Endothelial cell of umbilical vein (primary cell): ENCODE data around the gene COL18A1. TPM values are rescaled to one million over a fixed set of nuclear protein-coding genes. Genes with fewer than 3 reads are reported as not detected.

Experiments
- BruUV-seq: library from RNA; stranded (reverse); fragments of 400-500 nt; replicated peaks from 2 replicates; lab custom pipeline; 2021; lab: Mats Ljungman, UMichigan
- CTCF ChIA-PET: fragments of 300-600, 350-600 bp; sonication (Branson Sonifier 250); formaldehyde crosslinking; loops from one replicate; lab custom pipeline; 2021; ENCODE audit warnings: antibody characterized with exemption, inconsistent platforms; lab: Charles Lee
- POLR2A ChIA-PET: fragments of 300-600, 350-600 bp; sonication (Branson Sonifier 250); formaldehyde crosslinking; loops from one replicate; lab custom pipeline; 2021; ENCODE audit warnings: antibody characterized with exemption, inconsistent platforms; lab: Charles Lee
- DNase-seq: peaks from one replicate; pipeline ENCODE4 v3.0.0-alpha.2; 2011; ENCODE audit warnings: low read depth, low spot score
- FAIRE-seq: peaks from 2 replicates; lab custom pipeline; 2011; peaks lifted over from hg19 to GRCh38; lab: Jason Lieb, UNC
- H2AFZ ChIP-seq: 2 replicates; pipeline ENCODE4 v1.6.0; 2012; ENCODE audit warnings: low read depth, low read length, control low read depth, inconsistent platforms
- H3K27ac ChIP-seq: 2 replicates; pipeline ENCODE4 v1.5.1; 2011; ENCODE audit warnings: low read depth, mild to moderate bottlenecking, control low read depth, low read length, moderate library complexity; ENCODE audit not compliant: insufficient read depth
- H3K27me3 ChIP-seq, 2 experiments: 2 replicates each; pipeline versions ENCODE4 v1.6.0 to v1.6.1; 2011; ENCODE audit warnings: low read length in 2 of 2, mixed read lengths in 1 of 2; ENCODE audit not compliant: control insufficient read depth in 2 of 2, insufficient read depth in 2 of 2
- H3K36me3 ChIP-seq, 2 experiments: 2 replicates in 1 of 2; 3 replicates in 1 of 2; pipeline ENCODE4 v1.5.1; 2011; ENCODE audit warnings: low read length in 2 of 2, mild to moderate bottlenecking in 1 of 2, moderate library complexity in 1 of 2; ENCODE audit not compliant: control insufficient read depth in 2 of 2, insufficient read depth in 2 of 2; ENCODE audit errors: extremely low read depth in 1 of 2
- H3K4me1 ChIP-seq: 3 replicates; pipeline ENCODE4 v1.5.1; 2011; ENCODE audit warnings: mild to moderate bottlenecking, low read length; ENCODE audit not compliant: control insufficient read depth, insufficient read depth; ENCODE audit errors: extremely low read depth
- H3K4me2 ChIP-seq: 2 replicates; pipeline ENCODE4 v1.6.1; 2011; ENCODE audit warnings: low read length, control low read depth, mixed read lengths; ENCODE audit not compliant: insufficient read depth
- H3K4me3 ChIP-seq, 3 experiments: fragments of 200-600 bp in 1 of 3; sonication (generic), shearing (Covaris generic) in 1 of 3; replicated peaks in 1 of 3; 2 replicates each; pipeline ENCODE4 v1.5.1; 2011 to 2016; ENCODE audit warnings: control low read depth in 3 of 3, low read length in 3 of 3, mild to moderate bottlenecking in 2 of 3, inconsistent platforms in 1 of 3, low read depth in 1 of 3, moderate library complexity in 1 of 3; ENCODE audit not compliant: insufficient read depth in 1 of 3
- H3K79me2 ChIP-seq: 2 replicates; pipeline ENCODE4 v1.6.0; 2012; ENCODE audit warnings: low read length, inconsistent platforms; ENCODE audit not compliant: control insufficient read depth, insufficient read depth
- H3K9ac ChIP-seq: replicated peaks from 2 replicates; pipeline ENCODE3; 2011; ENCODE audit warnings: low read length, control low read depth; ENCODE audit not compliant: insufficient read depth; ENCODE audit errors: extremely low read depth
- H3K9me1 ChIP-seq: replicated peaks from 3 replicates; pipeline ENCODE4 v1.6.0; 2011; ENCODE audit warnings: mild to moderate bottlenecking, low read length; ENCODE audit not compliant: control insufficient read depth, insufficient read depth; ENCODE audit errors: extremely low read depth
- H3K9me3 ChIP-seq: replicated peaks from 2 replicates; pipeline ENCODE4 v1.5.1; 2012; ENCODE audit warnings: low read length, inconsistent platforms; ENCODE audit not compliant: control insufficient read depth, insufficient read depth
- H4K20me1 ChIP-seq: replicated peaks from 2 replicates; pipeline ENCODE3; 2011; ENCODE audit warnings: mild to moderate bottlenecking, low read length; ENCODE audit not compliant: control insufficient read depth, insufficient read depth; ENCODE audit errors: extremely low read depth
- CTCF ChIP-seq, 2 donors: IDR thresholded peaks; 1 replicate in 1 of 2; 2 replicates in 1 of 2; pipeline ENCODE4 v1.5.1; 2011; ENCODE audit warnings: low read length in 2 of 2, mild to moderate bottlenecking in 2 of 2, moderate library complexity in 2 of 2, control low read depth in 1 of 2, inconsistent platforms in 1 of 2, low read depth in 1 of 2; ENCODE audit not compliant: insufficient read depth in 1 of 2; ENCODE audit errors: extremely low read depth in 1 of 2
- EZH2 ChIP-seq: IDR thresholded peaks from 2 replicates; pipeline ENCODE4 v1.6.1; 2012; ENCODE audit warnings: borderline replicate concordance, low read depth, mild to moderate bottlenecking, moderate library complexity, low read length, inconsistent platforms; ENCODE audit not compliant: severe bottlenecking
- GATA2 ChIP-seq: IDR thresholded peaks from 2 replicates; pipeline ENCODE4 v1.7.0; 2011; ENCODE audit warnings: low read depth, mild to moderate bottlenecking, moderate library complexity, mixed read lengths, low read length; ENCODE audit not compliant: insufficient read length, insufficient read depth
- POLR2A ChIP-seq: IDR thresholded peaks from 2 replicates; pipeline ENCODE4 v1.6.1; 2012; ENCODE audit warnings: low read depth, mild to moderate bottlenecking, control low read depth, low read length
- POLR2AphosphoS5 ChIP-seq: IDR thresholded peaks from 2 replicates; pipeline ENCODE4 v1.6.1; 2012; ENCODE audit warnings: low read depth, mild to moderate bottlenecking, control low read depth, low read length, moderate library complexity; ENCODE audit not compliant: insufficient read depth
- dilution Hi-C: fragments of 300-500 bp; cut with MboI; formaldehyde crosslinking; loops from one replicate; pipeline ENCODE4 v1.15.0; 2019; ENCODE audit warnings: low sequenced_read_pairs; ENCODE audit not compliant: extremely low pct_ligation_motif_present
- intact Hi-C: fragments of 100-400 bp; cut with micrococcal nuclease; formaldehyde crosslinking; loops from one replicate; pipeline ENCODE4 v1.10.0; 2022
- polyA plus RNA-seq, 4 experiments: library from polyadenylated mRNA; depleted of rRNA in 3 of 4; stranded (reverse) in 3 of 4; unstranded in 1 of 4; fragments of >200 nt; gene quantifications; 2 replicates each; pipeline versions ENCODE4 v1.2.1 to v1.2.3, GENCODE V29; 2011 to 2012; ENCODE audit warnings: missing spikeins in 1 of 4
- total RNA-seq: library from RNA; stranded (reverse); gene quantifications from 2 replicates; pipeline ENCODE4 v1.2.3, GENCODE V29; 2021

The COL18A1 gene
- total and polyA plus RNA-seq, 2 donors (not counting 3 experiments of a cell fraction or from before 2014, with no cell fraction given) = 198 to 252 TPM

GRCh38 chr21:45391743-45392572 lies 13.0 kb upstream of the COL18A1 start:
- no TSS peak for BruUV-seq
- Histone ChIP-seq H4K20me1 (no peaks in the 10 kb centered on the region), H3K79me2 (no peaks in the 10 kb centered on the region), H2AFZ (no peak overlapping the region), H3K9me3 (no peaks in the 10 kb centered on the region), H3K4me1 (no peaks in the 10 kb centered on the region), H3K27me3 (peaks cover 3 to 4% of the 10 kb centered on the region in 2 experiments), H3K9ac (no peak overlapping the region), H3K4me2 (no peak overlapping the region), H3K36me3 (no peaks in the 10 kb centered on the region), H3K9me1 (no peaks in the 10 kb centered on the region), H3K27ac (no peak overlapping the region), H3K4me3 (no peak overlapping the region)
- FAIRE-seq = no peak
- intact Hi-C loops = no loop called here
- TF ChIP-seq POLR2A = no peak
- TF ChIP-seq POLR2AphosphoS5 = no peak
- no peak for TF ChIP-seq GATA2
- no peak for TF ChIP-seq EZH2
- no peak for TF ChIP-seq CTCF (IDR thresholded peaks at IDR 0.05; ENCODE audit: extremely low read depth in 1 of 2, insufficient read depth in 1 of 2, low read depth in 1 of 2, low read length in 2 of 2)
- dilution Hi-C loops = no loop called here
- no peak for DNase-seq
- POLR2A ChIA-PET = no interaction called here
- CTCF ChIA-PET = interaction anchor here (1.4 kb wide), 1 partner anchor 9 kb away, joined by 6 read pairs; no protein-coding TSS in a partner anchor
